SH-SY5Y (cell line): Measurements from ENCODE around the gene RAD51B.

Experiments used
- GATA2 ChIP-seq: IDR thresholded peaks from 2 replicates; pipeline ENCODE4 v1.6.1; 2011; ENCODE audit warnings: mild to moderate bottlenecking, low read depth, low read length
- GATA3 ChIP-seq: IDR thresholded peaks from 2 replicates; pipeline ENCODE4 v1.6.1; 2011; ENCODE audit warnings: low read depth, mild to moderate bottlenecking, low read length, moderate library complexity

GRCh38 chr14:68739701-68740100 lies 920.1 kb downstream of the RAD51B start:
- TF ChIP-seq GATA2 (no peak), GATA3 (no peak)
